ENCODE results near the gene TMEM53. TPM values are rescaled to one million over a fixed set of nuclear protein-coding genes. Genes with fewer than 3 reads are reported as not detected.

The TMEM53 gene
- total RNA-seq, 1 donor from 2014 or later = 11.8 TPM

GRCh38 chr1:44684525-44684924 lies 10.2 kb upstream of the TMEM53 start:
- Mint-ChIP-seq H3K9me3 (ENCODE audit: low read depth) (no peaks in the 10 kb centered on the region), H3K27ac (no peak overlapping the region), H3K27me3 (no peaks in the 10 kb centered on the region), H3K4me1 (ENCODE audit: low read depth) (peaks cover 12% of the 10 kb centered on the region), H3K4me3 (ENCODE audit: low read depth) (no peak overlapping the region), H3K36me3 (ENCODE audit: insufficient read depth) (peaks cover 5% of the 10 kb centered on the region)
- DNase-seq (ENCODE audit: low spot score, unreplicated experiment) = no peak
- TF ChIP-seq CTCF (IDR thresholded peaks at IDR 0.05; ENCODE audit: unreplicated experiment) = no peak

- H3K36me3 Mint-ChIP-seq (ENCODE audit: insufficient read depth) = peaks cover 5% of the 10 kb centered on the region
- no peak for DNase-seq (ENCODE audit: low spot score, unreplicated experiment)
- H3K4me1 Mint-ChIP-seq (ENCODE audit: low read depth) = peaks cover 12% of the 10 kb centered on the region
- no peak for TF ChIP-seq CTCF (IDR thresholded peaks at IDR 0.05; ENCODE audit: unreplicated experiment)
- no peak overlapping the region for H3K27ac Mint-ChIP-seq
- H3K9me3 Mint-ChIP-seq (ENCODE audit: low read depth) = no peaks in the 10 kb centered on the region
- H3K4me3 Mint-ChIP-seq (ENCODE audit: low read depth) = no peak overlapping the region
- no peaks in the 10 kb centered on the region for H3K27me3 Mint-ChIP-seq
Observed at GRCh38 chr1:44682883-44683265, 8.6 kb upstream of the TMEM53 start.

GRCh38 chr1:44681905-44682882 lies 7.9 kb upstream of the TMEM53 start:
- peaks cover 12% of the 10 kb centered on the region for H3K4me1 Mint-ChIP-seq (ENCODE audit: low read depth)
- H3K27me3 Mint-ChIP-seq = no peaks in the 10 kb centered on the region
- no peak overlapping the region for H3K4me3 Mint-ChIP-seq (ENCODE audit: low read depth)
- H3K27ac Mint-ChIP-seq = peak overlapping the region; percentile 92
- no peak for DNase-seq (ENCODE audit: low spot score, unreplicated experiment)
- H3K36me3 Mint-ChIP-seq (ENCODE audit: insufficient read depth) = peaks cover 5% of the 10 kb centered on the region
- no peak for TF ChIP-seq CTCF (IDR thresholded peaks at IDR 0.05; ENCODE audit: unreplicated experiment)
- no peaks in the 10 kb centered on the region for H3K9me3 Mint-ChIP-seq (ENCODE audit: low read depth)

- no peak overlapping the region for H3K27ac Mint-ChIP-seq
- peaks cover 5% of the 10 kb centered on the region for H3K36me3 Mint-ChIP-seq (ENCODE audit: insufficient read depth)
- no peak for DNase-seq (ENCODE audit: low spot score, unreplicated experiment)
- H3K9me3 Mint-ChIP-seq (ENCODE audit: low read depth) = no peaks in the 10 kb centered on the region
- no peak overlapping the region for H3K4me3 Mint-ChIP-seq (ENCODE audit: low read depth)
- no peak for TF ChIP-seq CTCF (IDR thresholded peaks at IDR 0.05; ENCODE audit: unreplicated experiment)
- H3K27me3 Mint-ChIP-seq = no peaks in the 10 kb centered on the region
- H3K4me1 Mint-ChIP-seq (ENCODE audit: low read depth) = peaks cover 17% of the 10 kb centered on the region
Observed at GRCh38 chr1:44679468-44679867, 5.2 kb upstream of the TMEM53 start.

- no peak overlapping the region for H3K4me3 Mint-ChIP-seq (ENCODE audit: low read depth)
- no peaks in the 10 kb centered on the region for H3K9me3 Mint-ChIP-seq (ENCODE audit: low read depth)
- H3K27ac Mint-ChIP-seq = no peak overlapping the region
- no peak for DNase-seq (ENCODE audit: low spot score, unreplicated experiment)
- no peak for TF ChIP-seq CTCF (IDR thresholded peaks at IDR 0.05; ENCODE audit: unreplicated experiment)
- H3K4me1 Mint-ChIP-seq (ENCODE audit: low read depth) = peaks cover 17% of the 10 kb centered on the region
- H3K36me3 Mint-ChIP-seq (ENCODE audit: insufficient read depth) = peaks cover 5% of the 10 kb centered on the region
- H3K27me3 Mint-ChIP-seq = no peaks in the 10 kb centered on the region
Observed at GRCh38 chr1:44678626-44679025, 4.3 kb upstream of the TMEM53 start.

All from progenitor cell of endocrine pancreas (in vitro differentiated cells).